Neural progenitor cell (in vitro differentiated cells): ENCODE data around the gene LEMD2. TPM values are rescaled to one million over a fixed set of nuclear protein-coding genes. Genes with fewer than 3 reads are reported as not detected.

Experiments
- DNase-seq: peaks from one replicate; pipeline ENCODE4 v3.0.0-alpha.2; 2016; ENCODE audit warnings: low spot score
- H2AFZ ChIP-seq: fragments of 200-600 bp; sonication (generic); replicated peaks from 2 replicates; pipeline ENCODE4 v1.6.1; 2016; ENCODE audit warnings: antibody characterized with exemption
- H3F3A ChIP-seq: fragments of 200-600 bp; sonication (generic); 2 replicates; pipeline ENCODE4 v1.6.1; 2016; ENCODE audit warnings: antibody characterized with exemption, low read depth
- H3K27ac ChIP-seq: fragments of 200-600 bp; sonication (generic); 2 replicates; pipeline ENCODE4 v1.5.1; 2016; ENCODE audit warnings: mild to moderate bottlenecking
- H3K27me3 ChIP-seq: fragments of 200-600 bp; sonication (generic); 2 replicates; pipeline ENCODE4 v1.6.1; 2016; ENCODE audit warnings: mild to moderate bottlenecking, moderate library complexity
- H3K36me3 ChIP-seq: fragments of 200-600 bp; sonication (generic); 2 replicates; pipeline ENCODE4 v1.5.1; 2016
- H3K4me1 ChIP-seq: fragments of 200-600 bp; sonication (generic); 2 replicates; pipeline ENCODE4 v1.6.1; 2016; ENCODE audit warnings: mixed run types
- H3K4me2 ChIP-seq: fragments of 200-600 bp; sonication (generic); 2 replicates; pipeline ENCODE4 v1.6.1; 2016
- H3K4me3 ChIP-seq: fragments of 200-600 bp; sonication (generic); 2 replicates; pipeline ENCODE4 v1.5.1; 2016
- H3K79me2 ChIP-seq: fragments of 200-600 bp; sonication (generic); 2 replicates; pipeline ENCODE4 v1.6.1; 2016; ENCODE audit warnings: low read depth
- H3K9ac ChIP-seq: fragments of 200-600 bp; sonication (generic); 2 replicates; pipeline ENCODE4 v1.6.1; 2016
- H3K9me3 ChIP-seq: fragments of 200-600 bp; sonication (generic); 2 replicates; pipeline ENCODE4 v1.5.1; 2016; ENCODE audit warnings: low read depth
- H4K20me1 ChIP-seq: fragments of 200-600 bp; sonication (generic); 2 replicates; pipeline ENCODE4 v1.6.1; 2016; ENCODE audit warnings: low read depth
- H3K27ac Mint-ChIP-seq: 3 replicates; pipeline ENCODE4 v1.8.0; 2021; ENCODE audit warnings: mixed read lengths
- H3K27me3 Mint-ChIP-seq: 2 replicates; pipeline ENCODE4 v1.8.0; 2022; ENCODE audit warnings: low read depth, mild to moderate bottlenecking, inconsistent platforms, moderate library complexity, mixed read lengths; ENCODE audit not compliant: insufficient read depth
- H3K36me3 Mint-ChIP-seq: 3 replicates; pipeline ENCODE4 v1.8.0; 2021; ENCODE audit warnings: mixed read lengths
- H3K4me1 Mint-ChIP-seq: 3 replicates; pipeline ENCODE4 v1.8.0; 2021; ENCODE audit warnings: mixed read lengths
- H3K4me3 Mint-ChIP-seq: 3 replicates; pipeline ENCODE4 v1.8.0; 2021; ENCODE audit warnings: mild to moderate bottlenecking, moderate library complexity, mixed read lengths
- H3K9me3 Mint-ChIP-seq: 3 replicates; pipeline ENCODE4 v1.8.0; 2020; ENCODE audit warnings: mixed read lengths
- EZH2 ChIP-seq: fragments of 200-600 bp; sonication (generic); IDR thresholded peaks from 2 replicates; pipeline ENCODE4 v1.6.1; 2017; ENCODE audit warnings: antibody characterized with exemption, mild to moderate bottlenecking, moderate library complexity
- EZH2phosphoT487 ChIP-seq: fragments of 200-600 bp; sonication (generic); IDR thresholded peaks from 2 replicates; pipeline ENCODE4 v1.6.1; 2017; ENCODE audit warnings: antibody characterized with exemption
- total RNA-seq: library from RNA; depleted of rRNA; stranded (reverse); fragments of >200 nt; gene quantifications from 2 replicates; pipeline ENCODE4 v1.2.3, GENCODE V29; 2015; ENCODE audit warnings: low replicate concordance
- TF ChIP-seq, protein P1 (sequence below): fragments of 200-600 bp; sonication (generic); IDR thresholded peaks from 2 replicates; pipeline ENCODE4 v1.5.1; 2017; ENCODE audit warnings: antibody characterized with exemption, mild to moderate bottlenecking

The LEMD2 gene
- total RNA-seq, 1 donor from 2014 or later: 31.8 TPM

GRCh38 chr6:33752646-33753015 lies 36.3 kb downstream of the LEMD2 start:
- TF ChIP-seq EZH2phosphoT487 (no peak), EZH2 (no peak)
- TF ChIP-seq, protein P1, sequence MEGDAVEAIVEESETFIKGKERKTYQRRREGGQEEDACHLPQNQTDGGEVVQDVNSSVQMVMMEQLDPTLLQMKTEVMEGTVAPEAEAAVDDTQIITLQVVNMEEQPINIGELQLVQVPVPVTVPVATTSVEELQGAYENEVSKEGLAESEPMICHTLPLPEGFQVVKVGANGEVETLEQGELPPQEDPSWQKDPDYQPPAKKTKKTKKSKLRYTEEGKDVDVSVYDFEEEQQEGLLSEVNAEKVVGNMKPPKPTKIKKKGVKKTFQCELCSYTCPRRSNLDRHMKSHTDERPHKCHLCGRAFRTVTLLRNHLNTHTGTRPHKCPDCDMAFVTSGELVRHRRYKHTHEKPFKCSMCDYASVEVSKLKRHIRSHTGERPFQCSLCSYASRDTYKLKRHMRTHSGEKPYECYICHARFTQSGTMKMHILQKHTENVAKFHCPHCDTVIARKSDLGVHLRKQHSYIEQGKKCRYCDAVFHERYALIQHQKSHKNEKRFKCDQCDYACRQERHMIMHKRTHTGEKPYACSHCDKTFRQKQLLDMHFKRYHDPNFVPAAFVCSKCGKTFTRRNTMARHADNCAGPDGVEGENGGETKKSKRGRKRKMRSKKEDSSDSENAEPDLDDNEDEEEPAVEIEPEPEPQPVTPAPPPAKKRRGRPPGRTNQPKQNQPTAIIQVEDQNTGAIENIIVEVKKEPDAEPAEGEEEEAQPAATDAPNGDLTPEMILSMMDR: no peak
- Mint-ChIP-seq H3K27me3 (peaks cover 22% of the 10 kb centered on the region), H3K4me3 (no peak overlapping the region), H3K4me1 (peaks cover 51% of the 10 kb centered on the region), H3K9me3 (no peaks in the 10 kb centered on the region), H3K27ac (no peak overlapping the region), H3K36me3 (no peaks in the 10 kb centered on the region)
- Histone ChIP-seq H4K20me1 (no peaks in the 10 kb centered on the region), H3F3A (peaks cover 14% of the 10 kb centered on the region), H3K27me3 (no peaks in the 10 kb centered on the region), H3K79me2 (no peaks in the 10 kb centered on the region), H3K36me3 (no peaks in the 10 kb centered on the region), H3K4me3 (no peak overlapping the region), H2AFZ (no peak overlapping the region), H3K9me3 (no peaks in the 10 kb centered on the region), H3K4me2 (no peak overlapping the region), H3K4me1 (peaks cover 59% of the 10 kb centered on the region), H3K9ac (no peak overlapping the region), H3K27ac (peak overlapping the region; percentile 46)
- no peak for DNase-seq

- H3K4me3 Mint-ChIP-seq: no peak overlapping the region
- Histone ChIP-seq H3K79me2 (no peaks in the 10 kb centered on the region), H3F3A (peaks cover 20% of the 10 kb centered on the region), H2AFZ (peak overlapping the region; percentile 68), H3K4me2 (no peak overlapping the region), H4K20me1 (no peaks in the 10 kb centered on the region), H3K4me1 (peaks cover 65% of the 10 kb centered on the region), H3K27me3 (no peaks in the 10 kb centered on the region), H3K27ac (peak overlapping the region; percentile 46), H3K9ac (no peak overlapping the region), H3K9me3 (no peaks in the 10 kb centered on the region), H3K4me3 (no peak overlapping the region), H3K36me3 (no peaks in the 10 kb centered on the region)
- no peak overlapping the region for H3K27ac Mint-ChIP-seq
- no peaks in the 10 kb centered on the region for H3K9me3 Mint-ChIP-seq
- H3K36me3 Mint-ChIP-seq: no peaks in the 10 kb centered on the region
- TF ChIP-seq, protein P1: no peak
- TF ChIP-seq EZH2phosphoT487 (no peak), EZH2 (no peak)
- peak; percentile 46 for DNase-seq
- peaks cover 20% of the 10 kb centered on the region for H3K27me3 Mint-ChIP-seq
- H3K4me1 Mint-ChIP-seq: peaks cover 57% of the 10 kb centered on the region
These were observed 36.9 kb downstream of the LEMD2 start for GRCh38 chr6:33751771-33752645.

DNA sequence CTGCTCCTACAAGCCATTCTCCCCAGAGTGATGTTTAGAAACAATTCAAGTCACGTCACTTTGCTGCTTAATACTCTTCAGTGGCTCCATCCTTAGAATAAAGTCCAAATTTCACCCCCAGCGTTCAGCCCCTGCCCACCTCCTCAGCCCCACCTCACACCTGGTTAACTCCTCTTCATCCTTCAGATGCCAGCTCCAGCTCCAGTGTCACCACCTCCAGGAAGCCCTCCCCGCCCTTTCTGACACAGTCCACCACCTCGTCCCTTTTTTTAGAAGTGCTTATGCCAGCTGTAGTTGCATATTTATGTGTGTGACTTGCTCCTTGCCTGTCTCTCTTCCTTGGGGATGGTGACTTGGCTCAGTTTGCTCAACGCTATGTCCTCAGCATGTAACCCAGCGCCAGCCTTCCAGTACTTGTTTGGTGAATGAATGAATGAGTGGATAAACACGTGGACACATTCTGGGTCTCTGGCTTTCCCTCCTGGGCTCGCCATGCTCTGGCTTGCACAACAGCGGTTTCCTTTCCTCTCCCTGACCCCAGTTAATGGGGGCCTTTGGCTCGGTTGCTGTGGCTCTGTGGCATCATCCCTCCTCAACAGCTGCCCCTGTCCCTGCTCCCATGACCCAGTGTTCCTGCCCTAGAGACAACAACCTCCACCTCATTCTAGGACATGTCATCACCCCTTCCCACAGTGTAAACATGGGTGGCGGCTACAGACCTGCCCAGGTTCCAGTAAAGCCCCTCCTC lies 38.5 kb downstream of the LEMD2 start:
- no peak overlapping the region for H3K4me3 ChIP-seq
- H3K36me3 ChIP-seq: no peaks in the 10 kb centered on the region
- TF ChIP-seq EZH2phosphoT487: no peak
- TF ChIP-seq EZH2: no peak
- TF ChIP-seq, protein P1: no peak
- no peaks in the 10 kb centered on the region for H3K27me3 ChIP-seq
- H2AFZ ChIP-seq: no peak overlapping the region
- H3K27ac ChIP-seq: no peak overlapping the region
- Mint-ChIP-seq H3K27me3 (peaks cover 10% of the 10 kb centered on the region), H3K4me3 (no peak overlapping the region), H3K27ac (no peak overlapping the region), H3K9me3 (no peaks in the 10 kb centered on the region), H3K4me1 (peaks cover 71% of the 10 kb centered on the region), H3K36me3 (no peaks in the 10 kb centered on the region)
- H3K9me3 ChIP-seq: no peaks in the 10 kb centered on the region
- no peak for DNase-seq
- H3K4me1 ChIP-seq: peaks cover 76% of the 10 kb centered on the region
- no peaks in the 10 kb centered on the region for H4K20me1 ChIP-seq
- no peak overlapping the region for H3K9ac ChIP-seq
- H3F3A ChIP-seq: peaks cover 34% of the 10 kb centered on the region
- no peak overlapping the region for H3K4me2 ChIP-seq
- no peaks in the 10 kb centered on the region for H3K79me2 ChIP-seq
